NCI-H2227 (cell line): ENCODE measurements around the gene ME3.
A peak's percentile ranks its signal among the peaks of the same experiment; 100 is the strongest.
"Not testable (repeated sequence)": the region's sequence is repeated elsewhere in the genome, so short reads cannot be mapped to it uniquely, and the experiment has no call there.

ENCODE experiments used
- DNase-seq: peaks from one replicate; lab custom pipeline; 2025; ENCODE audit not compliant: unreplicated experiment; lab: John Stamatoyannopoulos, UW

ME3 gene

DNA sequence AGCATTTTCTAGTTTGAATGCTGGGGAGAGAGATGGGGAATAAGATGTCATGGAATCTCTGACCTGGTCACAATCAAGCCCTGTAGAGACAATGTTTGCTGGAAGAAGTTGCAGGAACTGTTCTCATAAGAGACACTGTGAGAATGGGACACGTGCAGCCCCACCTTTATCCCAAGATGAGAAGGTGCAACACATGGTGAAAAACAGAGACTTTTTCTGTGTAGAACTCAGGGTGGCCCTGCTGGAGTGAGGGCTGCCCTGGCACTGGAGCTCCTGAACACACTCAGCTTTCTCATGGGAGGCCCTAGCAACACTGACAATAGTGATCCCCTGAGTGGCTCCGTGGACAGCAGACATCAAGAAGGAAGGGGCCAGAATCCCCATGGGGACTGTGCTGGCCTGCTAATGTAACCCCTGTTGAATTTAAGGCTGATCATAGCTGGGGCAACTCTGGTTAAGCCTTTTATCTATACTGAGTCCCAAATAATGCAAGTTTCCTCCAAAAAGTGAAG lies 106.6 kb downstream of the ME3 start:
- DNase-seq = no peak

DNA sequence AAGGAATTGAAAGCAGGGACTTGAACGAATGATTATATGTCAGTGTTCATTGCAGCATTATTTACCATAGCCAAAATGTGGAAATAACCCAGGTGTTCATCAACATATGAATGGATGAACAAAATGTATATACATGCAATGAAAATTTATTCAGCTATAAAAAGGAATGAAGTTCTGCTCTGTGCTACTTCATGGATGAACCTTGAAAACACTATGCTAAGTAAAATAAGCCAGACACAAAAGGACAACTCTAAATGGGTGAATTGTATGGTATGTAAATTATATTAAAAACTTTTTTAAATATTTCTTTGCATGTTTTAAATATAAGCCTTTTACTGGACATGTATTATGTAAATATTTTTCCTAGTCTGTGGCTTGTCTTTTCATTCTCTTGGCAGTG lies 107.0 kb downstream of the ME3 start:
- no peak for DNase-seq

DNA sequence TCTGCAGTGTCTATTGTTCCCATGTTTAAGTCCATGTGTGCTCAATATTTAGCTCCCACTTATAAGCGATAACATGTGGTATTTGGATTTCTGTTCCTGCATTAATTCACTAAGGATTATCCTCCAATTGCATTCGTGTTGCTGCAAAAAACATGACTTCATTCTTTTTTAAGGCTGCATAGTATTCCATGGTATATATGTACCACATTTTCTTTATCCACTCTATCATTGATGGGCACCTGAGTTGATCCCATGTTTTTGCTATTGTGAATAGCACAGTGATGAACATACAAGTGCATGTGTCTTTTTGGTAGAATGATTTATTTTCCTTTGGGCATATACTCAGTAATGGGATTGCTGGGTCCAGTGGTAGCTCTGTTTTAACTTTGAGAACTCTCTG lies 109.6 kb downstream of the ME3 start:
- not testable (repeated sequence) for DNase-seq

DNA sequence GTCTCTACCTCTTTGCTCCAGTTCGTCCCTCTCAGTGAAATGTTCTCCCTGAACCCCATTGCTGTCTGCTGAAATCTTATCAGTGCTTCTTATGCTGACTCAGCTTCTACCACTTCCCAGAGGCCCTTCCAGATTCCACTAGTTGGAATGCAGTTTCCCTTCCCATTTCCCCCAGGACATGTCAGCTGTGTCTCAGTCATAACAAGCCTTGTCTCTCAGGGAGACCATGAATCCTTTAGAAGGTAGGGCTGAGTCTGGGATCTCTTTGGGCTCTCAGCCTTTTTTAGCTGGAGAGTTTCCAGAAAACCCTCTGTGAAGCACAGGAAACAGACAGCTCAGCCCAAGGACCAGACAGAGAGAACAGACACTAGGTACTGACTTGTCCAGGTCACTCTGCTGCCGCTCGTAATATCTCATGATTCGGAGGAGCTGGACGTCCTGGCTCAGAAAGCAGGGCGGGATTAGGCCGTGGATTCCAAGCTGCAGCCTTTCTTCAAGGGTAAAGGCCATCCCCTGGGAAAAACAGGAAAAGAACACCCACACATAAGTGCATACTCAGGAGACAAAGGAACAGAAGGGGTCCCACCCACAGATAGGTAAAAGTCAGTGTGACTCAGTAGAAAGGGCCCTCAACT lies 113.0 kb downstream of the ME3 start:
- DNase-seq = no peak

DNA sequence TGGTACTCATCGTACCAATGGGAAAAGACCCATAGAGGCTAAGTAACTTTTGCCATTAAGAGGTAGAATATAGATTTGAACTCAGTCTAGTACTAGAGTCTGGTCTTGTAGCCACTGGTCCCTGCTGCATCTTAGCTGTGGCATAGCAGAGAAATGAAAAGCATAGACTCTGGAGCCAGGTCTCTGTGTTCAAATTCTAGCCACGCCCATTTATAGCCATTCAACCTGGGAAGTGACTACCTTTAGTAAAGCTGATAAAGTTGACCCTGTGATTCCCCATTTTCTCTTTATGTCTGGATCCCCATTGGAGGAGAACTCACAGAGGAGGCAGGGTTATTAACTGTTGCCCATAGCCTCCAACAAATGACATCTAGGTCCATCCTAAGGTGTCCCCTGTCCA lies 113.6 kb downstream of the ME3 start:
- DNase-seq = no peak

DNA sequence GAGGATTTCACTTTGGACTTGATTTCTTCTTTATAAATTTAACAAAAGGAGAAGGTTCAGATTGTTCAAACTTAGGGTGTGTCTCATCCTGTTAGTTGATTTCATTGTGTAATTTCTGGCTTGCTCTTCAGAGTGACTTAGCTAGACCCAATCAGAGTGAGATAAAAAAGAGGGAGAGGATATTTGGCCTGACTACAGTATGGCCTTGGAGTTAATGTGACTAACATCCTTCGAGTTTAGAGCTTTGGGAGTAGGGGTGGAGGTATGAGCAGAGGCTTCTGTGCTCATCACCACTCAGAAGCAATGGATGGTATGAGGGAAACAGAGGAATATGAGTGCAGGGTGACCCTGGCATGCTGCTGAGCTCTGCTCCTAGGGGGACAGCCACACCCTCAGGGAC lies 114.2 kb downstream of the ME3 start:
- DNase-seq = no peak

DNA sequence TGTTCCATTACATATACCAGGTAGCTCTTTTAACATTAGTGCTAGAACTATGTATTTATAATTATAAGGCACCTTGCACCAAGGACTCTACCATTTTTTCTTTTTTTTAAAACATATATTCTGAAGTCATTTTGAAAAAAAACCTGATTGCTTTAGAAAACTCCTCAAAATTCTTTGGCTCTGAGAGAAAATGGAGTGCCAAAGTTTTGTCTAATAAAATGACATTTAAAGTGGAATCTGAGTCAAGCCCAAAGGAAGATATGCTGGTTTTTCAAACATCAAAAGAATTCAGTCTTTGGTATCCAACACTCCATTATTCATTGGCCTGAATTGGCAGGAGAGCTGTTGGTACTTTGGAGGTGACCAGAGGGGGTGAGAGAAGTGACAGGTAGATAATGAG lies 116.5 kb downstream of the ME3 start:
- no peak for DNase-seq

DNA sequence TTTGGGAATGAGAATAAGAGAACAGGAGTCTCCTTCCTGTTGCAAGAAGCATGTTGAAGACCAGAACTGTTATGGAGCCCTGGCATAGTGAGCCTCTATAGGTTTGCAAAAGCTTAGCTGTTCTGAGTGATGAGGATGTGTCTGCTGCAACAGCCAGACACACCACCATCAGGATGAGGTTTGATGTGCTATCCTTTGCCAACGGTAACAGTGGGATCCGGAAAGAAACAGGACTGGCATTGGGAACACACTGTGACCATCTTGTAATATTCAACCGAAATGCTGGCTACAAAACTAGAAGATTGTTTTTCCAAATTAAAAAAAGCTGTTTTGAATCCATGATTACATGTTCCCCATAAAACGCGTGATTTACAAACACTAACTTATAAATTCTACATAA lies 117.0 kb downstream of the ME3 start:
- no peak for DNase-seq

DNA sequence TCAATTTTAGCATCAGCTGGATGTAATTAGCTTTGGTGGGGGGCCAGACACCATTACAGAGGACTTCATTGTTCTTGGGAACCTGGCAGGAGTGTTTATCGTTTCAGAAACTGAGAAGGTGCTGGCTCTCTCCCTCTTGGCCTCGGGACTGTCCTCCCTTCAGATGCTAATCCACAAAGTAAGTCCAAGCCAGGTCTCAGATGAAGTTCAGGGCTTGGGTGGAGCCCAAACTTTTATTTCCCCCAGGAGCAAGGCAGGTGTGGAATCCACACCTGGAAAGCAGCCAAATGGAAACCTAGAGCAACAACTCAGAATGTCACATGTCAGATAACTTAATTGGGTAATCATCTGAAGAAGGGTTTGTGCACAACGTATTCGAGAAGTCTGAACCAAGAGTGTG lies 119.2 kb downstream of the ME3 start:
- DNase-seq = no peak

DNA sequence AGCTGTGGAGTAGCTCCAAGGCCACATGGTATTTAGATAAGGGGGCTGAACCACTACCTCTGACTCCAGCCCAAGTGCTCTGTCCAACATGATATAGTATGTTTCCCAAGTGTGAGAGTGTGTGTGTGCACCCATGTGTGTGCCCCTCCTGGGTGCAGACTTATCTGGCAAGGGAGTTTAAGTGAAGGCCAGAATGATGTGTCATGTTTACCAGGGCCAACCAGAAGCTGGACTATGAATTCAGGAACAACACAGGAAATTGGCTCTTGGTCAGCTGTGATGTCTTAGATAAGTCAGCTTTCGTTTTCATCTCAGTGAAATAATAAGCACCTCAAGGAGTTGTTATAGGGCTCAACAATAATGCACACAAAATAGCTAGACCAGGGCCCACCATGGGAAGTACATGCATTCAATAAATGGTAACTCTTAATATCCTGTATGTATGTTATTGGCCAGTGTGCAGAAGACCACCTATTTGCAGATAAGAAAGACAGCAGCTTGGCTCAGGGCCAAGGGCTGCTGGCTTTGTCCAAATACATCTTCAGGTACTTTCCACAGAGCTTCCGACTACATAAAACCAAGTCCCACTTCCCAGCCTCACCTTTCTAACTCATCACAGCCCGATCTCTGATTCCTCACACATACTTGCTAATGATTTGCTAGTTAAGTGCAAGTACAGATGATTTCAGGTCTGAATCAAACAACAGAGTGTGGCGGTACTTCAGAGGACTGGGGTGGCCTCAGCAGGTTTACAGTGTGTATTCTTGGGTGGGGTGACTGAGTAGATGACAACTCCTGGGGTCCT lies 120.9 kb downstream of the ME3 start:
- DNase-seq = no peak

DNA sequence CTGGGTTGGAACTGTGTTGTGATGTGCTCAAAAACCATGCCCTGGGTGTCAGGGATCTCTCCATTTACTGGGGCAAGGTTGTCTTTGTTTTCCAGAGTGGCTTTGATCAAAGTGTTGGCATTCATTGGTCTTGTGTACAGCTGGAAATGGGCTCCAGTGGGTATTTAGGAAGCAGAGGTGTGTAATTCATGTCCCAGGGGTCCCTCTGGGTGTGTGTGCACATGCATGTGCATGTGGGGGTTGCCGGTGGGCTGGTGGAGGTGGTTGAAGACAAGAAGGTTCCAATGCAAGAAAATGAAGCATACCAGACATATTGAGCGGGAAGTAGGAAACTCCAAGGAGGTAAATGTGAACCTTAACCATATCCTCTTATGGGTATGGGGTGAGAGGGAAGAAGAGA lies 121.7 kb downstream of the ME3 start:
- DNase-seq = no peak

DNA sequence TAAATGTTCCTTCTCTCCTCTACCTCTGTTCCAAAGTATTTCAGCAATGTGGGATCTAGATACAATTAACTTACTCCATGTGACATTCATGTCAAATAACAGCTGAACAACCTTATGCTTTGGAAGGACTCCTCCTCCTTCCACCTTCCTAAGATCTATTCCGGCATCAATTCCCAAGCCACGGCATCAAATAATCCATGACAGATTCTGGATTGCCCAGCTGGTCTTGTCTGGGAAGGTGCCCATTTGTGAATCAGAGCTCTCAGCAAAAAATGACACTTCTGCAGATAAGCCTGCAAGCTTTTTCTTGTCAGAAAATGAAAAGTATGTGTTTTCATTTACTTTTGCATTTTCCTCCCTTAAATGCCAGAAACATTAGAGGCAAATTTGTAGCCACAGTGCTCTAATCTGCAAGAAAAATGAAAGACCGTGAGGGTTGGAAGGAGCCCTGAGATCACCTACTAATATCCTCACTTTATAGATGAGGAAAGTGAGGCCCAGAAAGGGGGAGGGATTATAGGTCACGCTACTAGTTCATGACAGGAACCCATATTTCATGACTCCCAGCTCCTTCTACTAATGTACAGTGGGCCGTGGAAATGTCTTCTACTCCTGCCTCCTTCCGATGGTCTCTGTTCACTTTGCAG lies 124.0 kb downstream of the ME3 start:
- DNase-seq = no peak

DNA sequence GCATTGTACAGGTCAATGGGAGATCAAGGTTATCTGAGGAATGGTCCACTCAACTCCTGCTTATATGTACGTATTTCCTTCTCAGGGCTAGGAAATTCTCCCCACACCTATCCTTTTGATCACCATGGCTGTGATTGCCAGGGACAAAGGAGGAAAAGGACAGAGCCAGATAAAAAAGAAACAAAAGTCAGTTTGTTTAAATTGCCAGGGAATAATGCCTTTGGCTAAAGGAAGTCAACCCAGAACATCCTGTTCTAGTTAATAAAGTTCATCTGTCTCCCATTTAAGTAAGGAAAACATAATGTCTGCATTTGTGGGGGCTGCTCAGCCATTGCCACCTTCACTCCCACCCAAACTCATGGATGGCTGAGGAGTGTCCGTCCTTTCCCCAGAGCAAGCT lies 124.7 kb downstream of the ME3 start:
- DNase-seq = no peak

DNA sequence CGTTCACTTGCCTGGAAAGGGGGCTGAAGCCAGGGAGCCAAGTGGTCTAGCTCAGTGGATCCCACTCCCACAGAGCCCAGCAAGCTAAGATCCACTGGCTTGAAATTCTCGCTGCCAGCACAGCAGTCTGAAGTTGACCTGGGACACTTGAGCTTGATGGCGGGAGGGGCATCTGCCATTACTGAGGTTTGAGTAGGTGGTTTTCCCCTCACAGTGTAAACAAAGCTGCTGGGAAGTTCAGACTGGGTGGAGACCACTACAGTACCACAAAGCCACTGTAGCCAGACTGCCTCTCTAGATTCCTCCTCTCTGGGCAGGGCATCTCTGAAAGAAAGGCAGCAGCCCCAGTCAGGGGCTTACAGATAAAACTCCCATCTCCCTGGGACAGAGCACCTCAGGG lies 131.1 kb downstream of the ME3 start:
- DNase-seq = not testable (repeated sequence)

DNA sequence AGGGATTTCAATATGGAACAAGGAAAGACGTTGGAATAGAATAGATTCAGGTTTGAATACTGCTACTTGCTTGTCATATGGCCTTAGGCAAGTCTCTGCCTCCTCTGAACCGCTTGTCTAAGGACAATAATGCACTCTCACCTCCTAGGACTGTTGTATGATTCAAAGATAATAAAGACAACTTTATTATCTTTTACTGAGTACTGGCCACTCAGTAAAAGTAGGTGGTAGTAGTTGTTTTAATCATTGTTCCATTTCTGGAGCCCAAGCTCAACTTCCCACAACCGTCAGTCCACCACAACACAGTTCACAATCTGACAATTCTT lies 134.2 kb downstream of the ME3 start:
- DNase-seq = no peak

DNA sequence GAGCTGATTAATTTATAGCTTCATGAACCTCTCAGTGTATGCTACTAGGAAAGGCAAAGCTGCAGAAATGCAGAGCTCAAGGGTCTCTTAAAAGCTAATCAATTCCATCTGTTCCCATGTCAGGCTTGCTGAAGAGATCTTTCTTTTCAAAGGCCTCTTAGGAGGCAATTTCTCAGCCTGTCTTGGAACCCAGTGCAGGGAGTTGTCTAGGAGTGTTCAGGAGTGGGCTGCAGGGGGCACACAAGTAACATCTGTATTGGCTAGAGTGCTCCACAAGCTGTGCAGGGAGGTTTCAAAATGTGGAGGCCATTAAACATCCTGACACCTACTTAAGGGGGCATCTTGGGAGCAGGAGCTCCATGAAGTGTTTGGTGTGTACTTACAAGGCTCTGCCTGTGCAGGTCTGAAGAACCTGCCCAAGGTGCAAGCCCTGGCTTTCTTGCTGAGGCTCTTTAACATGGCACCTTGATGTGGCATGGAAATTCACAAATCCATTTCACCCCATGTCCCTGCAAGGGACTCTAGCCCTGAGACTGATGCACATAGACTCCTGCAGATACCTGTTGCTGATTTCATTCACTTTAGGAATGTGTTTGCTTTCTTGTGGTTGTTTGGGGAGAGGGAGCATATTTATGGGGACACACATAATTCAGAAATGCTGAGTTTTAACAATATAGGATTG lies 134.7 kb downstream of the ME3 start:
- DNase-seq = no peak

DNA sequence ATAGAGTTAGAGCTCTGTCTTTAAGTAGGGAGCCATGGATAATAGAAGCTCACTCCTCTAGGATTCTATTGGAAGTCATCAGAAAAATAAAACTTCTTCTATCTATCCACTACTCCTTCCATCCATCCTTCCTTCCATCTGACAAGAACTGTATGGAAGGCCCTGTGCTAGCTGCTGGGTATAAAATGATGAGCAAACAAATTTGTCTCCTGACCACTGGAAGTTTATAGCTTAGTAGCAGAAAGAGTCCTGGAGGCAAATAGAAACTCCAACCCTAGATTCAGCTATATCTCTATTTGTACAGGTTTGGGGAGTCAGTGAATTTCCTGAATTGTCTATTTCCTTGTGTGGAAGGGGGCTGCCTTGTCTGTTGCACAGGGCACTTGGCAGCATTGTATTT lies 136.6 kb downstream of the ME3 start:
- no peak for DNase-seq

DNA sequence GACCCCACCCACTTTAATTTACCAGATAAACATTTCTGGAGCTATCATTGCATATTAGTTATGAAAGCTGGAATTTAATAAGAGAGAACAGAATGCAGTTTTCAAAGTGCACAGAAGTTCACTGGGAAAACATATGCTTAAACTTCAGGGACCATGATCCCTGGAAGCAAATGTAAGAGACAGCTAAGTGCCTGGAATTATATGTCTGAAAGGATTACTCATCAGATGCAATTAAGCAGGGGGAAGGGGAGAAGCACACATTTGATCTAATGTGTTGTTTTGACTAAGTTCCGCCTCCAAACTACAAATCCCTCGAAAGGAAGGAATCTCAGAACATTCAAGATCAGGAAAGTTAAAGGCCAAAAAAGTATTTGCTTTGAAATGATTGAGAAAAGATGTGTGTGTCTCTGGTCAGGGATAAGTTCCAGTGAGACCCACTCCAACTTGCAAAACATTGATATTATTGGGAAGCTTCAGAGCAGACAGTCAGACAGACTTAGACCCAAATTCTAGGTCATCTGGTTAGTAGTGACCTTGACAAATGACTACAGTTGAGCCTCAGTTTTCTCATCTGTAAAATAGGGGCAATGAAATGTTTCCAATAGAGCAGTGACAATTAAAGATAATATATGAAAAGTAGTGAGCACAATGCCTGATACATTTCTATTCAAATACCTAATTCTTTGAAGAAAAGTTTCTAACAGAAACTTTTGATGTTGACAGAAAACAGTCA lies 147.6 kb downstream of the ME3 start:
- DNase-seq = peak; percentile 43

DNA sequence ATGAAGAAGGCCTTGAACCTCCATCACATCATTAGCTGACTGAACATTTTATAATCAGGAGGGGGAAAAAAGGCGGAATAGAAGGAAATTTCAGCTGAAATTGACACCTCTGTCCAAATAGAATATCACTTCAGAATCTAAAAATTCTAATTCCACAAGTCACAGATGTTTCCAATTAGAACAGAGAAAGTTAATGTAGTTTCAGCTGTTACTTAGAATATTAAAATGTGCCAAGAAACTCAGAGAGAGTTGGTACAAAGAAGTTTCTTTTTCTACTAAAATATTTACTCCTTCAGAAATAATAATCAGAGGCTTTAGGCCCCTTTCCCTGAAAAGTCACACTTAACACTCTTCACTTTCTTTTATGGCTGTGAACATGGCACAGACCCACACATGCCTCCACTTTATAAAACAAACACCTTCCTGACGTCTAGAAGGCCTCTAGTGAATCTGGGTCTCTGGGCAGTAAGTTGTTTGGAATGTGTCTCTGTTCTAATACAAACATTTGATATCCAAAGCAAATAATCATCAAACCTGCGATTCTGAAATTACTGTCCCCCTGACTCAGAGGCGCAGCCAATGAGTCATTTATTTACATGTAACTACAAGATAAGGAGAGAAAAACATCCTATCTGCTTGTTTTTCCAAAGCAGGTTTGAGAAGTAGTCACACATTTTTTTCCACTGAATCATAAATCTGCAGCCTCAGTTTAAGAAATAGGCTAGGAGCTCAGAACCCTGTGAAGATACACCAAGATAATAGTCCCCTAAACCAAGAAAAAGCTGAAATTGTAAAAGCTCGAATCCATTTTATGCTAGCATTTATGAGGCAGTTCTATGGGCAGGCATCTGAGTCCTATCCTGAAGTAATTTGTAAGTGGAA lies 148.4 kb downstream of the ME3 start:
- DNase-seq = peak; percentile 43

DNA sequence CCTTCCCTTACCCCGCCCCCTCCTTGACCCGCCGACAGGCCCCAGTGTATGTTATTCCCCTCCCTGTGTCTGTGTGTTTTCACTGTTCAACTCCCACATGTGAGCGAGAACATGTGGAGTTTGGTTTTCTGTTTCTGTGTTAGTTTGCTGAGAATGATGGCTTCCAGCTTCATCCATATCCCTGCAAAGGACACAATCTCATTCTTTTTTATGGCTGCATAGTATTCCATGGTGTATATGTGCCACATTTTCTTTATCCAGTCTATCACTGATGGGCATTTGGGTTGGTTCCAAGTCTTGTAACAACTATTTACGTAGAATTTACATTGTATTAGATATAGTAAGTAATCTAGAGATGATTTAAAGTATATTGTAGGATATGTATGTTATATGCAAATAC lies 149.9 kb downstream of the ME3 start:
- not testable (repeated sequence) for DNase-seq
